BLaER1 (cell line): ENCODE results near the gene STK16.
"Not testable (repeated sequence)": the region's sequence is repeated elsewhere in the genome, so short reads cannot be mapped to it uniquely, and the experiment has no call there.

Source experiments
- H3K27ac ChIP-seq: shearing (Covaris generic); formaldehyde crosslinking; 2 replicates; pipeline ENCODE4 v1.8.1; 2022
- H3K27me3 ChIP-seq: shearing (Covaris generic); formaldehyde crosslinking; 2 replicates; pipeline ENCODE4 v1.8.1; 2022
- H3K36me3 ChIP-seq: shearing (Covaris generic); formaldehyde crosslinking; 2 replicates; pipeline ENCODE4 v1.8.1; 2022
- H3K4me1 ChIP-seq: shearing (Covaris generic); formaldehyde crosslinking; 2 replicates; pipeline ENCODE4 v1.8.1; 2022
- H3K4me2 ChIP-seq: shearing (Covaris generic); formaldehyde crosslinking; 2 replicates; pipeline ENCODE4 v1.8.1; 2022
- H3K4me3 ChIP-seq: shearing (Covaris generic); formaldehyde crosslinking; 2 replicates; pipeline ENCODE4 v1.8.1; 2022
- H3K9ac ChIP-seq: shearing (Covaris generic); formaldehyde crosslinking; 2 replicates; pipeline ENCODE4 v1.8.1; 2022
- H3K9me3 ChIP-seq: shearing (Covaris generic); formaldehyde crosslinking; 2 replicates; pipeline ENCODE4 v1.8.1; 2022
- H4K20me1 ChIP-seq: shearing (Covaris generic); formaldehyde crosslinking; 2 replicates; pipeline ENCODE4 v1.8.1; 2022
- Cebpa-rat ChIP-seq: shearing (Covaris generic); IDR thresholded peaks from 2 replicates; pipeline ENCODE4 v1.8.1; 2022

Gene STK16

DNA sequence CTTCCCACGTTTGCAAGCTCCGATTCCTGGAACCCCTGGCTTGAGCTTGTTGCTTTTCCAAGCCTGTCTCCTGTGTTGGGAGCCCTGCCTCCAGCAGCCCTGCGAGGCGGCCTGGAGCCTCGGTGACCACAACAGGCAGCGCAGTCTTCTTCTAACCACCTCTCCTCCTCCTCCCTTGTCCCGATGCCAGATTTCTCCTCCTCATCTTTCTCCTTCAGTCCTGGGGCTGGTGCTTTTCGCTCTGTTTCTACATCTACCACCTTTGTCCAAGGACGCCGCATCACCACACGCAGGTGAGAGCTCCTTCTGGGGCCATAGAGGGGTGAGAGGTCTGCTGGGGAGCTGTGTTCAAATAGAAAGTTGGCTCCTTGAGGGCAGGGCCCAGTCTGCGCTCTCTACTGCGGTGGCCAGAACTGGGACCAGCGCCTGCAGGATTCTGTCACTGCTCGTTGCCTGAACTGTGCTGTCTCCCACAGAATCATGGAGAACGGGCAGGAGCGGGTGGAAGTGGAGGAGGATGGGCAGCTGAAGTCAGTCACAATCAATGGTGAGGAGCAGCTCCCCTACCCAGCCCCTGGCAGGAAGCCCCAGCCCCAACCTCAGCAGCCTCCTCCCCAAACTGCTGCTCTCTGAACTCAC is 37.8 kb downstream of the STK16 start:
- H3K36me3 ChIP-seq: peaks cover 9% of the 10 kb centered on the region; the same call in 1 of the 2 replicates

DNA sequence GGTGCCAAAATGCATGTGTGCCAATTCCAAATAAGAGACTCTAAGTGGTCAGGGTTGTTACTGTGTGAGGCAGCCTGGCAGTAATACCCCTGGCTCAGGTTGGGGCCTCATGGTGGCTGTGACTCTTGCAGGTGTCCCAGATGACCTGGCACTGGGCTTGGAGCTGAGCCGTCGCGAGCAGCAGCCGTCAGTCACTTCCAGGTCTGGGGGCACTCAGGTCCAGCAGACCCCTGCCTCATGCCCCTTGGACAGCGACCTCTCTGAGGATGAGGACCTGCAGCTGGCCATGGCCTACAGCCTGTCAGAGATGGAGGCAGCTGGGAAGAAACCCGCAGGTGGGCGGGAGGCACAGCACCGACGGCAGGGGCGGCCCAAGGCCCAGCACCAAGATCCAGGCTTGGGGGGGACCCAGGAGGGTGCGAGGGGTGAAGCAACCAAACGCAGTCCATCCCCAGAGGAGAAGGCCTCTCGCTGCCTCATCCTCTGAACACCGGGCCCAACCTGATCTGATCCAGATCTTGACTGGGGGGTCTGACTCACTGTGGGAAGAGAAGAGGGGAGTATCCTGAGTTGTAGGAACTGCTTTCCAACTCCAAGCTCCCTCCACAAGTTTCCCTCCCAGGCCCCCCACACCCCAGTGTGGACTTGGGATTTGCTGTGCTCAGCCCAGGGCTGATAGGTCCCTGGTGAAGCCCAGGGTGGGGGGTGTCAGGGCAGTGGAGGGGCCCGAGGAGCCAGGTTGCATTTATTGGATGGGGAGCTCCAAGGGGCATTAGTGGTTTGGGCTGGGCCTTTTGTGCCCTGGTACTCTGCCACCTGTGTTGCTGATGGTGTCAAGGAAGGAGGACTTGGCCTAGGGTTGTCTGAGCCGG is 39.5 kb downstream of the STK16 start:
- H3K36me3 ChIP-seq: peaks cover 9% of the 10 kb centered on the region; the same call in 1 of the 2 replicates
- H3K27ac ChIP-seq: peak overlapping the region; percentile 28; the same call in 1 of the 2 replicates
- no peaks in the 10 kb centered on the region for H3K27me3 ChIP-seq
- peaks cover 76% of the 10 kb centered on the region for H3K4me1 ChIP-seq
- no peaks in the 10 kb centered on the region for H3K9me3 ChIP-seq
- H3K4me3 ChIP-seq: no peak overlapping the region
- peak overlapping the region; percentile 99 for H3K4me2 ChIP-seq
- peak overlapping the region; percentile 17; the same call in 1 of the 2 replicates for H3K9ac ChIP-seq
- H4K20me1 ChIP-seq: peaks cover 30% of the 10 kb centered on the region; the same call in 1 of the 2 replicates
- TF ChIP-seq Cebpa-rat: no peak

More for the DNA sequence above, 37.8 kb downstream of the STK16 start:
- 0 out of 2 replicates have a peak overlapping the region, but pooled peaks have one; percentile 18 for H3K4me3 ChIP-seq
- H4K20me1 ChIP-seq: peaks cover 30% of the 10 kb centered on the region; the same call in 1 of the 2 replicates
- H3K27ac ChIP-seq: peak overlapping the region; percentile 53
- TF ChIP-seq Cebpa-rat: no peak
- peaks cover 87% of the 10 kb centered on the region for H3K4me1 ChIP-seq
- H3K9ac ChIP-seq: peak overlapping the region; percentile 61
- no peaks in the 10 kb centered on the region for H3K27me3 ChIP-seq
- H3K4me2 ChIP-seq: peak overlapping the region; percentile 99
- no peaks in the 10 kb centered on the region for H3K9me3 ChIP-seq

GRCh38 chr2:219285373-219285735 is 40.1 kb downstream of the STK16 start:
- peaks cover 74% of the 10 kb centered on the region for H3K4me1 ChIP-seq
- H4K20me1 ChIP-seq: peaks cover 30% of the 10 kb centered on the region; the same call in 1 of the 2 replicates
- peak overlapping the region; percentile 28; the same call in 1 of the 2 replicates for H3K27ac ChIP-seq
- peak overlapping the region; percentile 99 for H3K4me2 ChIP-seq
- peaks cover 9% of the 10 kb centered on the region; the same call in 1 of the 2 replicates for H3K36me3 ChIP-seq
- peak overlapping the region; percentile 17 for H3K9ac ChIP-seq
- no peak for TF ChIP-seq Cebpa-rat
- H3K27me3 ChIP-seq: no peaks in the 10 kb centered on the region
- no peaks in the 10 kb centered on the region for H3K9me3 ChIP-seq
- peak overlapping the region; percentile 25 for H3K4me3 ChIP-seq

DNA sequence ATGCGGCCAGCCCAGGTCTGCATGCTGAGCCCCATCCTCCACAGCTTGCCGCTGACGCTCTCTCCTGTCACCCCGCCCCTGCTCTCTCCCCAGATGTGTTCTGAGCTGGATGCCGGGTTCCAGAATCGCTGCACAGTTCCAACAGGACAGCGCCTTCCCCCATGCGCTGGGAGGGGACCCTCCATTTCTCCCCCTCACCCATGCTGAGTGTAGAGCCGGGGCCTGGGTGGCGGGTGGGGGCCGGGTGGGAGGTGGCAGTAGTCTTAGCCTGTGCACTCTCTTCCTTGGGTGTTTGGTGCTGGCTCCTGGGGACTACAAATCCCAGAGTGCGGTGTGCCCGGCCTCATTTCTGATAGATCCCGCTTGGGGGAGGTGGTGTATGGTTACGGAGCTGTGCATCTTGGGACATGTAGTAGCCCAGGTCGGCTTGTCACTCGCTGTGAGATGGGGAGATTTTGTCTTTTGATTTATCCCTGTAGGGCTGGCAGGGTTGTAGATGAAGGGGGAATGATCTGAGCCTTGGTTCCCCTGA is 40.7 kb downstream of the STK16 start:
- Histone ChIP-seq H3K27ac (peak overlapping the region; percentile 28; the same call in 1 of the 2 replicates), H3K9ac (peak overlapping the region; percentile 17), H3K27me3 (no peaks in the 10 kb centered on the region), H3K4me1 (peaks cover 68% of the 10 kb centered on the region), H4K20me1 (peaks cover 30% of the 10 kb centered on the region; the same call in 1 of the 2 replicates), H3K9me3 (no peaks in the 10 kb centered on the region), H3K36me3 (peaks cover 9% of the 10 kb centered on the region; the same call in 1 of the 2 replicates), H3K4me3 (peak overlapping the region; percentile 25), H3K4me2 (peak overlapping the region; percentile 99)
- TF ChIP-seq Cebpa-rat: no peak

DNA sequence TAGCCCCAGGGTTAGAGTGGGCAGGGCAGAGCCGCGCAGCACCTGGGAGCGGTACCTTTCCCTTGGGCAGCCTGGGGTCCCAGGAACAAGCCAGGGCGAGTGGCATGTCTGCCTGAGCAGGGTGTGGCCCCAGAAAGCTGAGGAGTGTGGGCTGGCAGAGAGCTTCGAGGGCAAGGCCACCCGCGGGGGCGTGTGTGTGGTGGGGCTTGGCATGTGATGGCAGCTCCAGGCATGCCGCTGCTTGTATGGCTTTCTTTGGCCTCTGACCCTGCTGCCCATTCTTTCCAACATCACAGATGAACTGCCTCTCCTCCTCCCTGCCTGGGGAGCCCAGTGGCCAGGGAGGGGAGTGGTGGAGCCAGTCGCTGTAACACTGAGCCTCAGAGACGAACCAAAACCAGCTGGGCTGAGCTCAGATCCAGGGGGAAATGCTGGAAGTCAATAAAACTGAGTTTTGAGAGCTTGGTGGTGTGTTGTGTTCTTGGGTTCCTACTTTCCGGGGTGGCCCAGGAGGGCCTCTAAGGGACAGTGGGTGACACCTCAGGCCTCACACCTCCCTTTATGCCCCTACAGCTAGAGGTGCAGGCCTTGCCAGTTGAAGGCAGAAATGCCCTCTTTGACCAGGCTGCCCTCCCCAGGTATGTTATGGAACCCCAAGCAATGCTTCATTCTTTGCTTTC is 41.3 kb downstream of the STK16 start:
- H3K4me2 ChIP-seq: peak overlapping the region; percentile 42; the same call in 1 of the 2 replicates
- TF ChIP-seq Cebpa-rat: no peak
- peaks cover 62% of the 10 kb centered on the region for H3K4me1 ChIP-seq
- no peaks in the 10 kb centered on the region for H3K27me3 ChIP-seq
- peaks cover 9% of the 10 kb centered on the region; the same call in 1 of the 2 replicates for H3K36me3 ChIP-seq
- H4K20me1 ChIP-seq: peaks cover 28% of the 10 kb centered on the region; the same call in 1 of the 2 replicates
- H3K9ac ChIP-seq: no peak overlapping the region
- no peaks in the 10 kb centered on the region for H3K9me3 ChIP-seq
- H3K4me3 ChIP-seq: no peak overlapping the region
- H3K27ac ChIP-seq: no peak overlapping the region

DNA sequence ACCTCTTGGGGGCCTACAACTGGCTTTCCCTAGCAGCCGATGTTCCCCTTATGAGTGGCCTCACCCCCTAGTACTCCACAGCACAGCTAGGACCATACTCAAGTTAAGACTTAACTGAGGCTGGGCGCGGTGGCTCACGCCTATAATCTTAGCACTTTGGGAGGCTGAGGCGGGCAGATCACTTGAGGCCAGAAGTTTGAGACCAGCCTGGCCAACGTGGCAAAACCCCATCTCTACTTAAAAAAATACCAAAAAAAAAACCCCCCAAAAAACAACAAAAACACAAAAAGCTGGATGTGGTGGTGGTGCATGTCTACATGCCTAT is 41.8 kb downstream of the STK16 start:
- Histone ChIP-seq H4K20me1 (peaks cover 23% of the 10 kb centered on the region; the same call in 1 of the 2 replicates), H3K4me1 (peaks cover 57% of the 10 kb centered on the region)
- H3K27me3 ChIP-seq, H3K4me3 ChIP-seq, H3K9me3 ChIP-seq, H3K27ac ChIP-seq, H3K36me3 ChIP-seq, H3K4me2 ChIP-seq, H3K9ac ChIP-seq: not testable (repeated sequence)

GRCh38 chr2:219287580-219288265 is 42.4 kb downstream of the STK16 start:
- Histone ChIP-seq H3K9ac (0 out of 2 replicates have a peak overlapping the region, but pooled peaks have one; percentile 38), H3K36me3 (peaks cover 9% of the 10 kb centered on the region; the same call in 1 of the 2 replicates), H3K27ac (peak overlapping the region; percentile 9; the same call in 1 of the 2 replicates), H3K4me1 (peaks cover 51% of the 10 kb centered on the region), H3K9me3 (no peaks in the 10 kb centered on the region), H3K4me3 (no peak overlapping the region), H4K20me1 (peaks cover 16% of the 10 kb centered on the region; the same call in 1 of the 2 replicates), H3K4me2 (no peak overlapping the region), H3K27me3 (no peaks in the 10 kb centered on the region)
- no peak for TF ChIP-seq Cebpa-rat

- H3K27ac ChIP-seq: no peak overlapping the region
- H3K4me1 ChIP-seq: peaks cover 42% of the 10 kb centered on the region
- H4K20me1 ChIP-seq: peaks cover 11% of the 10 kb centered on the region; the same call in 1 of the 2 replicates
- no peak overlapping the region for H3K4me3 ChIP-seq
- H3K27me3 ChIP-seq: no peaks in the 10 kb centered on the region
- TF ChIP-seq Cebpa-rat: no peak
- no peak overlapping the region for H3K9ac ChIP-seq
- no peak overlapping the region for H3K4me2 ChIP-seq
- H3K9me3 ChIP-seq: no peaks in the 10 kb centered on the region
- peaks cover 8% of the 10 kb centered on the region; the same call in 1 of the 2 replicates for H3K36me3 ChIP-seq
These were observed 43.9 kb downstream of the STK16 start for GRCh38 chr2:219289195-219289536.
